GM12878 (cell line): ENCODE data around the gene TARS3.

Experiments
- BHLHE40 ChIP-seq, 2 experiments: fragments of 450-650 bp in 1 of 2; IDR thresholded peaks; 2 replicates each; pipeline ENCODE4 v1.6.1; 2011 to 2017; ENCODE audit warnings: low read depth in 2 of 2, borderline replicate concordance in 1 of 2, improper control_type of control experiment in 1 of 2, low read length in 1 of 2, mild to moderate bottlenecking in 1 of 2
- CBFB ChIP-seq: IDR thresholded peaks from 2 replicates; pipeline ENCODE4 v1.6.1; 2016; ENCODE audit warnings: antibody characterized with exemption, low read depth
- CHD1 ChIP-seq: IDR thresholded peaks from 2 replicates; pipeline ENCODE4 v1.6.1; 2012; ENCODE audit warnings: low read depth, low read length, improper control_type of control experiment
- EP300 ChIP-seq, 2 experiments: fragments of 150-350 bp in 1 of 2; IDR thresholded peaks; 2 replicates each; pipeline ENCODE4 v1.6.1; 2011 to 2012; ENCODE audit warnings: low read depth in 2 of 2, low read length in 2 of 2, borderline replicate concordance in 1 of 2, improper control_type of control experiment in 1 of 2, inconsistent platforms in 1 of 2; ENCODE audit not compliant: control insufficient read depth in 1 of 2
- GABPA ChIP-seq: IDR thresholded peaks from 2 replicates; pipeline ENCODE4 v1.6.1; 2014; ENCODE audit warnings: antibody characterized with exemption, low read depth, mild to moderate bottlenecking, inconsistent platforms
- HDGF ChIP-seq: fragments of 450-650 bp; IDR thresholded peaks from 2 replicates; pipeline ENCODE4 v1.6.1; 2016; ENCODE audit warnings: antibody characterized with exemption
- LARP7 ChIP-seq: fragments of 450-650 bp; IDR thresholded peaks from 2 replicates; pipeline ENCODE4 v1.6.1; 2017; ENCODE audit warnings: mild to moderate bottlenecking
- MEF2A ChIP-seq: IDR thresholded peaks from 2 replicates; pipeline ENCODE4 v1.6.1; 2011; ENCODE audit warnings: low read depth, mild to moderate bottlenecking, low read length, moderate library complexity; ENCODE audit not compliant: insufficient read depth
- NR2C1 ChIP-seq: fragments of 450-650 bp; IDR thresholded peaks from 2 replicates; pipeline ENCODE4 v1.6.1; 2017; ENCODE audit warnings: antibody characterized with exemption, mild to moderate bottlenecking, moderate library complexity
- POLR2A ChIP-seq: IDR thresholded peaks from 2 replicates; pipeline ENCODE4 v1.6.1; 2011; ENCODE audit warnings: low read depth, mild to moderate bottlenecking, low read length
- SMAD5 ChIP-seq: IDR thresholded peaks from 2 replicates; pipeline ENCODE4 v1.6.1; 2016; ENCODE audit warnings: antibody characterized with exemption, low read depth
- TF ChIP-seq, protein P1 (sequence below): IDR thresholded peaks from 2 replicates; pipeline ENCODE4 v1.6.1; 2012; ENCODE audit warnings: mild to moderate bottlenecking, low read depth, low read length
- TF ChIP-seq, protein P2 (sequence below): IDR thresholded peaks from 2 replicates; pipeline ENCODE4 v1.6.1; 2011; ENCODE audit warnings: low read depth, mild to moderate bottlenecking, low read length, moderate library complexity, borderline replicate concordance; ENCODE audit errors: extremely low read depth
- TF ChIP-seq, protein P3 (sequence below), 3 experiments: IDR thresholded peaks in 2 of 3; conservative IDR thresholded peaks in 1 of 3; 2 replicates each; pipeline ENCODE4 v1.5.1; 2011; ENCODE audit warnings: low read depth in 3 of 3, low read length in 3 of 3, mild to moderate bottlenecking in 3 of 3, control low read depth in 2 of 3, moderate library complexity in 2 of 3, inconsistent platforms in 1 of 3, mixed read lengths in 1 of 3; ENCODE audit not compliant: control insufficient read depth in 2 of 3, insufficient read depth in 1 of 3; ENCODE audit errors: extremely low read depth in 1 of 3

GRCh38 chr15:101618076-101618475, 106.2 kb downstream of the TARS3 start:
- no peak for TF ChIP-seq GABPA
- no peak for TF ChIP-seq NR2C1
- TF ChIP-seq MEF2A: no peak
- TF ChIP-seq, protein P1, sequence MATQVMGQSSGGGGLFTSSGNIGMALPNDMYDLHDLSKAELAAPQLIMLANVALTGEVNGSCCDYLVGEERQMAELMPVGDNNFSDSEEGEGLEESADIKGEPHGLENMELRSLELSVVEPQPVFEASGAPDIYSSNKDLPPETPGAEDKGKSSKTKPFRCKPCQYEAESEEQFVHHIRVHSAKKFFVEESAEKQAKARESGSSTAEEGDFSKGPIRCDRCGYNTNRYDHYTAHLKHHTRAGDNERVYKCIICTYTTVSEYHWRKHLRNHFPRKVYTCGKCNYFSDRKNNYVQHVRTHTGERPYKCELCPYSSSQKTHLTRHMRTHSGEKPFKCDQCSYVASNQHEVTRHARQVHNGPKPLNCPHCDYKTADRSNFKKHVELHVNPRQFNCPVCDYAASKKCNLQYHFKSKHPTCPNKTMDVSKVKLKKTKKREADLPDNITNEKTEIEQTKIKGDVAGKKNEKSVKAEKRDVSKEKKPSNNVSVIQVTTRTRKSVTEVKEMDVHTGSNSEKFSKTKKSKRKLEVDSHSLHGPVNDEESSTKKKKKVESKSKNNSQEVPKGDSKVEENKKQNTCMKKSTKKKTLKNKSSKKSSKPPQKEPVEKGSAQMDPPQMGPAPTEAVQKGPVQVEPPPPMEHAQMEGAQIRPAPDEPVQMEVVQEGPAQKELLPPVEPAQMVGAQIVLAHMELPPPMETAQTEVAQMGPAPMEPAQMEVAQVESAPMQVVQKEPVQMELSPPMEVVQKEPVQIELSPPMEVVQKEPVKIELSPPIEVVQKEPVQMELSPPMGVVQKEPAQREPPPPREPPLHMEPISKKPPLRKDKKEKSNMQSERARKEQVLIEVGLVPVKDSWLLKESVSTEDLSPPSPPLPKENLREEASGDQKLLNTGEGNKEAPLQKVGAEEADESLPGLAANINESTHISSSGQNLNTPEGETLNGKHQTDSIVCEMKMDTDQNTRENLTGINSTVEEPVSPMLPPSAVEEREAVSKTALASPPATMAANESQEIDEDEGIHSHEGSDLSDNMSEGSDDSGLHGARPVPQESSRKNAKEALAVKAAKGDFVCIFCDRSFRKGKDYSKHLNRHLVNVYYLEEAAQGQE: no peak
- no peak for TF ChIP-seq BHLHE40 (IDR thresholded peaks at IDR 0.05; ENCODE audit: borderline replicate concordance in 1 of 2, low read depth in 2 of 2, low read length in 1 of 2)
- TF ChIP-seq, protein P2, sequence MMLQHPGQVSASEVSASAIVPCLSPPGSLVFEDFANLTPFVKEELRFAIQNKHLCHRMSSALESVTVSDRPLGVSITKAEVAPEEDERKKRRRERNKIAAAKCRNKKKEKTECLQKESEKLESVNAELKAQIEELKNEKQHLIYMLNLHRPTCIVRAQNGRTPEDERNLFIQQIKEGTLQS: no peak
- no peak for TF ChIP-seq CHD1
- no peak for TF ChIP-seq EP300 (IDR thresholded peaks at IDR 0.05; ENCODE audit: borderline replicate concordance in 1 of 2, control insufficient read depth in 1 of 2, low read depth in 2 of 2, low read length in 2 of 2)
- no peak for TF ChIP-seq LARP7
- no peak for TF ChIP-seq HDGF
- no peak for TF ChIP-seq SMAD5
- TF ChIP-seq POLR2A: no peak
- no peak for TF ChIP-seq CBFB
- TF ChIP-seq, protein P3, sequence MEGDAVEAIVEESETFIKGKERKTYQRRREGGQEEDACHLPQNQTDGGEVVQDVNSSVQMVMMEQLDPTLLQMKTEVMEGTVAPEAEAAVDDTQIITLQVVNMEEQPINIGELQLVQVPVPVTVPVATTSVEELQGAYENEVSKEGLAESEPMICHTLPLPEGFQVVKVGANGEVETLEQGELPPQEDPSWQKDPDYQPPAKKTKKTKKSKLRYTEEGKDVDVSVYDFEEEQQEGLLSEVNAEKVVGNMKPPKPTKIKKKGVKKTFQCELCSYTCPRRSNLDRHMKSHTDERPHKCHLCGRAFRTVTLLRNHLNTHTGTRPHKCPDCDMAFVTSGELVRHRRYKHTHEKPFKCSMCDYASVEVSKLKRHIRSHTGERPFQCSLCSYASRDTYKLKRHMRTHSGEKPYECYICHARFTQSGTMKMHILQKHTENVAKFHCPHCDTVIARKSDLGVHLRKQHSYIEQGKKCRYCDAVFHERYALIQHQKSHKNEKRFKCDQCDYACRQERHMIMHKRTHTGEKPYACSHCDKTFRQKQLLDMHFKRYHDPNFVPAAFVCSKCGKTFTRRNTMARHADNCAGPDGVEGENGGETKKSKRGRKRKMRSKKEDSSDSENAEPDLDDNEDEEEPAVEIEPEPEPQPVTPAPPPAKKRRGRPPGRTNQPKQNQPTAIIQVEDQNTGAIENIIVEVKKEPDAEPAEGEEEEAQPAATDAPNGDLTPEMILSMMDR (IDR thresholded peaks at IDR 0.05 in 2 of 3, conservative IDR thresholded peaks at IDR 0.05 in 1 of 3; ENCODE audit: control insufficient read depth in 2 of 3, extremely low read depth in 1 of 3, insufficient read depth in 1 of 3, low read depth in 3 of 3, low read length in 3 of 3): no peak
